IMR-90 (cell line): ENCODE results near the gene MAP1LC3B. TPM values are rescaled to one million over a fixed set of nuclear protein-coding genes. Genes with fewer than 3 reads are reported as not detected.

Source experiments
- ATAC-seq: fragments of 200-7000 bp; cut with Tn5 transposase; 2 replicates; pipeline ENCODE4 v1.9.1; 2020; ENCODE audit warnings: low read depth, mild to moderate bottlenecking, moderate library complexity
- BruUV-seq: library from RNA; stranded (reverse); fragments of 400-500 nt; replicated peaks from 2 replicates; lab custom pipeline; 2021; lab: Mats Ljungman, UMichigan
- CTCF ChIA-PET: fragments of 300-600 bp; formaldehyde crosslinking; extraction: SDS; loops from one replicate; lab custom pipeline; 2021; ENCODE audit warnings: antibody characterized with exemption; lab: Yijun Ruan, JAX
- POLR2A ChIA-PET: fragments of 300-600 bp; sonication (Branson Sonifier 250); formaldehyde crosslinking; loops from one replicate; lab custom pipeline; 2022; ENCODE audit warnings: antibody characterized with exemption; ENCODE audit not compliant: unreplicated experiment; lab: Charles Lee
- DNase-seq: peaks from one replicate; pipeline ENCODE4 v3.0.0; 2013
- H2AFZ ChIP-seq: replicated peaks from 2 replicates; pipeline ENCODE3; 2013; ENCODE audit warnings: low read length, mild to moderate bottlenecking; ENCODE audit not compliant: poor library complexity
- H2AK5ac ChIP-seq: 2 replicates; pipeline ENCODE4 v1.6.1; 2013; ENCODE audit warnings: low read depth, low read length, inconsistent platforms
- H2AK9ac ChIP-seq: replicated peaks from 2 replicates; pipeline ENCODE3; 2013; ENCODE audit warnings: mild to moderate bottlenecking, low read depth, low read length, moderate library complexity; ENCODE audit not compliant: poor library complexity
- H2BK120ac ChIP-seq: 2 replicates; pipeline ENCODE4 v1.6.1; 2013; ENCODE audit warnings: low read depth, low read length, inconsistent platforms
- H2BK15ac ChIP-seq: 3 replicates; pipeline ENCODE4 v1.6.1; 2013; ENCODE audit warnings: low read depth, low read length, inconsistent platforms
- H2BK20ac ChIP-seq: 2 replicates; pipeline ENCODE4 v1.6.1; 2013; ENCODE audit warnings: low read depth, mild to moderate bottlenecking, inconsistent platforms, low read length, moderate library complexity
- H2BK5ac ChIP-seq: 2 replicates; pipeline ENCODE4 v1.6.1; 2013; ENCODE audit warnings: mild to moderate bottlenecking, low read depth, low read length, inconsistent platforms; ENCODE audit not compliant: poor library complexity, severe bottlenecking
- H3K14ac ChIP-seq: replicated peaks from 2 replicates; pipeline ENCODE4 v1.6.1; 2013; ENCODE audit warnings: low read depth, low read length, inconsistent platforms
- H3K18ac ChIP-seq: 2 replicates; pipeline ENCODE4 v1.6.1; 2013; ENCODE audit warnings: low read depth, low read length, control low read depth
- H3K23ac ChIP-seq: 2 replicates; pipeline ENCODE4 v1.6.1; 2013; ENCODE audit warnings: low read depth, low read length, inconsistent platforms
- H3K27ac ChIP-seq: 2 replicates; pipeline ENCODE4 v1.5.1; 2013; ENCODE audit warnings: mild to moderate bottlenecking, control low read depth, low read length; ENCODE audit not compliant: insufficient read depth
- H3K27me3 ChIP-seq: 2 replicates; pipeline ENCODE4 v1.6.1; 2013; ENCODE audit warnings: low read length; ENCODE audit not compliant: control insufficient read depth, insufficient read depth
- H3K36me3 ChIP-seq: 2 replicates; pipeline ENCODE4 v1.6.1; 2013; ENCODE audit warnings: low read length, mixed read lengths; ENCODE audit not compliant: control insufficient read depth, insufficient read depth
- H3K4ac ChIP-seq: 2 replicates; pipeline ENCODE4 v1.6.1; 2013; ENCODE audit warnings: low read depth, low read length, inconsistent platforms
- H3K4me1 ChIP-seq: 2 replicates; pipeline ENCODE4 v1.6.1; 2013; ENCODE audit warnings: low read length, mixed read lengths; ENCODE audit not compliant: control insufficient read depth, insufficient read depth
- H3K4me2 ChIP-seq: 2 replicates; pipeline ENCODE4 v1.6.1; 2013; ENCODE audit warnings: low read depth, mild to moderate bottlenecking, control low read depth, low read length, moderate library complexity
- H3K4me3 ChIP-seq: 2 replicates; pipeline ENCODE4 v1.5.1; 2013; ENCODE audit warnings: low read depth, mild to moderate bottlenecking, control low read depth, low read length, moderate library complexity; ENCODE audit not compliant: insufficient read depth
- H3K56ac ChIP-seq: 2 replicates; pipeline ENCODE4 v1.6.1; 2013; ENCODE audit warnings: low read length, inconsistent platforms; ENCODE audit not compliant: insufficient read depth; ENCODE audit errors: extremely low read depth
- H3K79me1 ChIP-seq, 2 experiments: 2 replicates each; pipeline ENCODE4 v1.6.1; 2013; ENCODE audit warnings: low read length in 2 of 2, inconsistent platforms in 1 of 2, low read depth in 1 of 2
- H3K9ac ChIP-seq: 2 replicates; pipeline ENCODE4 v1.6.1; 2013; ENCODE audit warnings: low read depth, low read length, control low read depth
- H3K9me1 ChIP-seq: 2 replicates; pipeline ENCODE4 v1.6.1; 2013; ENCODE audit warnings: low read length, inconsistent platforms; ENCODE audit not compliant: insufficient read depth
- H3K9me3 ChIP-seq: 2 replicates; pipeline ENCODE4 v1.6.1; 2013; ENCODE audit warnings: low read length; ENCODE audit not compliant: control insufficient read depth, insufficient read depth
- H4K20me1 ChIP-seq: 2 replicates; pipeline ENCODE4 v1.6.1; 2013; ENCODE audit warnings: low read length, inconsistent platforms; ENCODE audit not compliant: insufficient read depth
- H4K5ac ChIP-seq: 2 replicates; pipeline ENCODE4 v1.6.1; 2013; ENCODE audit warnings: mild to moderate bottlenecking, low read depth, low read length, control low read depth
- H4K8ac ChIP-seq, 2 experiments: 2 replicates each; pipeline ENCODE4 v1.6.1; 2013; ENCODE audit warnings: low read depth in 2 of 2, low read length in 2 of 2, control low read depth in 1 of 2, inconsistent platforms in 1 of 2
- H4K91ac ChIP-seq: 2 replicates; pipeline ENCODE4 v1.6.1; 2013; ENCODE audit warnings: low read depth, low read length, inconsistent platforms; ENCODE audit not compliant: insufficient read depth
- CHD1 ChIP-seq: IDR thresholded peaks from 2 replicates; pipeline ENCODE4 v1.6.1; 2012; ENCODE audit warnings: low read depth, low read length, improper control_type of control experiment
- MAZ ChIP-seq: IDR thresholded peaks from 2 replicates; pipeline ENCODE4 v1.6.1; 2012; ENCODE audit warnings: low read depth, mild to moderate bottlenecking, low read length, improper control_type of control experiment, moderate library complexity, borderline replicate concordance
- NFE2L2 ChIP-seq: fragments of 150-350 bp; IDR thresholded peaks from 2 replicates; pipeline ENCODE4 v1.6.1; 2016; ENCODE audit warnings: low read depth, mild to moderate bottlenecking, low read length
- POLR2A ChIP-seq: IDR thresholded peaks from 2 replicates; pipeline ENCODE4 v1.6.1; 2012; ENCODE audit warnings: mild to moderate bottlenecking, low read depth, low read length
- RCOR1 ChIP-seq: IDR thresholded peaks from 2 replicates; pipeline ENCODE4 v1.6.1; 2012; ENCODE audit warnings: mild to moderate bottlenecking, low read length, improper control_type of control experiment; ENCODE audit not compliant: insufficient replicate concordance
- RFX5 ChIP-seq: IDR thresholded peaks from 2 replicates; pipeline ENCODE4 v1.8.0; 2012; ENCODE audit warnings: low read depth, mild to moderate bottlenecking, low read length, moderate library complexity
- WGBS, 2 experiments: methylation state at CpG; one replicate each; pipeline versions ENCODE4 v1.1.5 to v1.1.7; 2013; ENCODE audit warnings: missing lambda C conversion rate in 2 of 2; ENCODE audit not compliant: insufficient read length in 1 of 2; ENCODE audit errors: extremely low coverage in 2 of 2; 5-methylcytosine and 5-hydroxymethylcytosine counted together
- dilution Hi-C: fragments of 300-500 bp; cut with HindIII; formaldehyde crosslinking; loops from one replicate; pipeline ENCODE4 v1.14.3; 2018; ENCODE audit warnings: low sequenced_read_pairs; ENCODE audit not compliant: unreplicated experiment
- in situ Hi-C: fragments of 300-500 bp; cut with MboI; formaldehyde crosslinking; loops from 3 replicates; pipeline ENCODE4 v1.14.3; 2019; ENCODE audit warnings: low sequenced_read_pairs, inconsistent platforms, mixed read lengths
- intact Hi-C: fragments of 100-400 bp; cut with micrococcal nuclease; formaldehyde crosslinking; loops from 2 replicates; pipeline ENCODE4 v1.10.0; 2022
- polyA plus RNA-seq, 3 experiments: library from polyadenylated mRNA; depleted of rRNA; stranded (reverse); fragments of >200 nt; gene quantifications; 2 replicates each; pipeline ENCODE4 v1.2.3, GENCODE V29; 2012; ENCODE audit warnings: low replicate concordance in 1 of 3
- total RNA-seq: library from RNA; depleted of rRNA; stranded (reverse); fragments of >200 nt; gene quantifications from 2 replicates; pipeline ENCODE4 v1.2.3, GENCODE V29; 2012
- TF ChIP-seq, protein P1 (sequence below): fragments of 150-350 bp; IDR thresholded peaks from 2 replicates; pipeline ENCODE4 v1.6.1; 2017; ENCODE audit warnings: mild to moderate bottlenecking, antibody characterized with exemption, low read length, low read depth
- TF ChIP-seq, protein P2 (sequence below): conservative IDR thresholded peaks from 2 replicates; pipeline ENCODE4 v1.5.1; 2012; ENCODE audit warnings: mild to moderate bottlenecking, low read depth, low read length, improper control_type of control experiment

The MAP1LC3B gene
- total and polyA plus RNA-seq, 2 of the 4 experiments (the other 2 are of a cell fraction), result 23.5 to 57.7 TPM

DNA sequence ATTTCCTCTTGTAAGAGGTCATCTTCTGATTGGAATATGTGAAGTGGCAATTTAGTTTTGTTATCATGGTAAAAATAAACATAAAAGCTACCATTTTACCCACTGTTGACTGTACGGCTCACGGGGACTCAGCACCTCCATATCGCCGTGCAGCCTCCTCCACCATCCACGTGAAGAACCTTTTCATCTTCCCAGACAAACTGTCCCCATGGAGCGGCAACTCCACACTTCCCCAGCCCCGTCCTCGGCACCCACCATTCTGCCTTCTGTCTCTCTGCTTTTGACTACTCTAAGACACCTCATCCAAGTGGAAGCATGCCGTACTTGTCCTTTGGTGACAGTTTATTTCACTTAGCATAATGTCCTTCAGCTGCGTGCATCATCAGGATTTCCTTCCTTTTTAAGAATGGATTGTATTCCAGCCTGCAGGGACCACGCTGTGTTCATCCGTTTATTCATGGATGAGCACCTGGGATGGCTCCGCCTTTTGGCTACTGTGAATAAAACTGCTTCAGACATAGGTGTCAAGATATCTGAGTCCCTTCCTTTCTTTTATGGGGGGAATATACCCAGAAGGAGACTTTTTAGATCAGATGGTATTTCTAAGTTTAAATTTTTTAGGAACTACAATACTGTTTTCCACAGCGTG is 22.9 kb upstream of the MAP1LC3B start:
- no peak overlapping the region for H2AK9ac ChIP-seq
- H3K14ac ChIP-seq, result no peak overlapping the region
- H3K4me2 ChIP-seq, result no peak overlapping the region
- no peak overlapping the region for H4K5ac ChIP-seq
- DNase-seq (no peak), ATAC-seq (no peak)
- H4K20me1 ChIP-seq, result peaks cover 63% of the 10 kb centered on the region
- dilution Hi-C loops (no loop called here), in situ Hi-C loops (no loop called here), intact Hi-C loops (no loop called here)
- peaks cover 14% of the 10 kb centered on the region for H3K9me1 ChIP-seq
- H3K9ac ChIP-seq, result no peak overlapping the region
- H3K27ac ChIP-seq, result no peak overlapping the region
- H3K4me3 ChIP-seq, result no peak overlapping the region
- H2BK15ac ChIP-seq, result no peak overlapping the region
- no peak overlapping the region for H2BK20ac ChIP-seq
- no peak overlapping the region for H4K91ac ChIP-seq
- no peak overlapping the region for H2AFZ ChIP-seq
- no peak overlapping the region for H3K56ac ChIP-seq
- no TSS peak for BruUV-seq
- ChIA-PET POLR2A (no interaction called here), CTCF (no interaction called here)
- H3K18ac ChIP-seq, result no peak overlapping the region
- no peak overlapping the region for H2BK5ac ChIP-seq
- no peak overlapping the region for H2BK120ac ChIP-seq
- peaks cover 3% of the 10 kb centered on the region for H3K4me1 ChIP-seq
- no peak overlapping the region for H3K23ac ChIP-seq
- H2AK5ac ChIP-seq, result no peak overlapping the region
- TF ChIP-seq, protein P1, sequence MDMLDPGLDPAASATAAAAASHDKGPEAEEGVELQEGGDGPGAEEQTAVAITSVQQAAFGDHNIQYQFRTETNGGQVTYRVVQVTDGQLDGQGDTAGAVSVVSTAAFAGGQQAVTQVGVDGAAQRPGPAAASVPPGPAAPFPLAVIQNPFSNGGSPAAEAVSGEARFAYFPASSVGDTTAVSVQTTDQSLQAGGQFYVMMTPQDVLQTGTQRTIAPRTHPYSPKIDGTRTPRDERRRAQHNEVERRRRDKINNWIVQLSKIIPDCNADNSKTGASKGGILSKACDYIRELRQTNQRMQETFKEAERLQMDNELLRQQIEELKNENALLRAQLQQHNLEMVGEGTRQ, result no peak
- TF ChIP-seq RFX5 (no peak), POLR2A (no peak), RCOR1 (no peak), CHD1 (no peak), MAZ (no peak), NFE2L2 (no peak)
- TF ChIP-seq, protein P2, sequence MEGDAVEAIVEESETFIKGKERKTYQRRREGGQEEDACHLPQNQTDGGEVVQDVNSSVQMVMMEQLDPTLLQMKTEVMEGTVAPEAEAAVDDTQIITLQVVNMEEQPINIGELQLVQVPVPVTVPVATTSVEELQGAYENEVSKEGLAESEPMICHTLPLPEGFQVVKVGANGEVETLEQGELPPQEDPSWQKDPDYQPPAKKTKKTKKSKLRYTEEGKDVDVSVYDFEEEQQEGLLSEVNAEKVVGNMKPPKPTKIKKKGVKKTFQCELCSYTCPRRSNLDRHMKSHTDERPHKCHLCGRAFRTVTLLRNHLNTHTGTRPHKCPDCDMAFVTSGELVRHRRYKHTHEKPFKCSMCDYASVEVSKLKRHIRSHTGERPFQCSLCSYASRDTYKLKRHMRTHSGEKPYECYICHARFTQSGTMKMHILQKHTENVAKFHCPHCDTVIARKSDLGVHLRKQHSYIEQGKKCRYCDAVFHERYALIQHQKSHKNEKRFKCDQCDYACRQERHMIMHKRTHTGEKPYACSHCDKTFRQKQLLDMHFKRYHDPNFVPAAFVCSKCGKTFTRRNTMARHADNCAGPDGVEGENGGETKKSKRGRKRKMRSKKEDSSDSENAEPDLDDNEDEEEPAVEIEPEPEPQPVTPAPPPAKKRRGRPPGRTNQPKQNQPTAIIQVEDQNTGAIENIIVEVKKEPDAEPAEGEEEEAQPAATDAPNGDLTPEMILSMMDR, result no peak
- H3K79me1 ChIP-seq, result peaks cover 34 to 80% of the 10 kb centered on the region in 2 experiments
- no peak overlapping the region for H3K4ac ChIP-seq
- H3K9me3 ChIP-seq, result no peaks in the 10 kb centered on the region
- WGBS, 2 experiments, result 84% methylated on average over 6 of the region's 14 CpGs; no CpG with 5 or more reads in 1 of the 2 experiments
- peaks cover 4% of the 10 kb centered on the region; the same call in 1 of the 2 replicates for H3K36me3 ChIP-seq
- no peaks in the 10 kb centered on the region for H3K27me3 ChIP-seq
- no peak overlapping the region for H4K8ac ChIP-seq
